Retinal pigment epithelial cell (primary cell): ENCODE data around the gene CYTH1.

Source experiments
- DNase-seq: peaks from one replicate; pipeline ENCODE4 v3.0.0-alpha.2; 2010; ENCODE audit warnings: low read depth
- H3K4me3 ChIP-seq: 2 replicates; pipeline ENCODE4 v1.5.1; 2011; ENCODE audit warnings: mild to moderate bottlenecking, low read length, control low read depth, moderate library complexity
- TF ChIP-seq, protein P1 (sequence below): conservative IDR thresholded peaks from 2 replicates; pipeline ENCODE4 v1.5.1; 2011; ENCODE audit warnings: low read depth, low read length, control low read depth, inconsistent platforms

CYTH1 gene

DNA sequence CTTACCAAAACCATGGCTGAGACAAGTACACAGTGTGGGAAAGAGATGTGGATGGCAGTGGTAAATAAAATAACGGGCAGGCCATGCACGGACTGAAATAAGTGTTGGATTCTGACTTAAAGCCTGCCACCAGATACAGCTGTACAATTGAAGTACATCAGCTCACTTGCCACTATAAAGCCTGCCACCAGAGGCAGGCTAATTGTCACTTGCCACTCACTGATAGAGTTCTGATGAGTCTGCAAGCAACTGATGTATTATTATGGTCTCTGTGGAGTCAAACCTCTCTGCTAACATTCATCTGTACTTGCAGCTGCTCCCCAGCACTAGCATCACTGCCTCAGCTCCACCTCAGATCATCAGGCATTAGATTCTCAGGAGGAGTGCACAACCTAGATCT is 93.0 kb downstream of the CYTH1 start:
- H3K4me3 ChIP-seq: no peak overlapping the region
- DNase-seq: no peak
- TF ChIP-seq, protein P1, sequence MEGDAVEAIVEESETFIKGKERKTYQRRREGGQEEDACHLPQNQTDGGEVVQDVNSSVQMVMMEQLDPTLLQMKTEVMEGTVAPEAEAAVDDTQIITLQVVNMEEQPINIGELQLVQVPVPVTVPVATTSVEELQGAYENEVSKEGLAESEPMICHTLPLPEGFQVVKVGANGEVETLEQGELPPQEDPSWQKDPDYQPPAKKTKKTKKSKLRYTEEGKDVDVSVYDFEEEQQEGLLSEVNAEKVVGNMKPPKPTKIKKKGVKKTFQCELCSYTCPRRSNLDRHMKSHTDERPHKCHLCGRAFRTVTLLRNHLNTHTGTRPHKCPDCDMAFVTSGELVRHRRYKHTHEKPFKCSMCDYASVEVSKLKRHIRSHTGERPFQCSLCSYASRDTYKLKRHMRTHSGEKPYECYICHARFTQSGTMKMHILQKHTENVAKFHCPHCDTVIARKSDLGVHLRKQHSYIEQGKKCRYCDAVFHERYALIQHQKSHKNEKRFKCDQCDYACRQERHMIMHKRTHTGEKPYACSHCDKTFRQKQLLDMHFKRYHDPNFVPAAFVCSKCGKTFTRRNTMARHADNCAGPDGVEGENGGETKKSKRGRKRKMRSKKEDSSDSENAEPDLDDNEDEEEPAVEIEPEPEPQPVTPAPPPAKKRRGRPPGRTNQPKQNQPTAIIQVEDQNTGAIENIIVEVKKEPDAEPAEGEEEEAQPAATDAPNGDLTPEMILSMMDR: no peak

DNA sequence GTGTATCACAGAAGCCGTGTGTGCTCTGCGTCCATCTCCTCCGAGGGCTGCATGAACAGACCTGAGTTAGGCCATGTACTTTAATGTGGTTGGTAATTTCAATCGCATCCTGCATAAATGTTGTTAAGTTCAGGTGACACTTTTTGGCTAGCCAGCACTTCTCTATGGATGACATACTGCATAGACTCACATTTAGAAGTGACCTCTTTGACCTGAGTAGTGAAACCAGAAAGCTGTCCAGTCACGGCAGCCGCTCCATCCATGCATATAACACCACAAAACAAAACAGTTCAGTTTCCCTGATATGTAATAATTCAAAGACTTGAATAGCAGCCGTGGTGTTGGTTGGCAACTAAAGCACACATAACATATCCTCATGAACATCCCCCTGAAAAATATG is 94.1 kb downstream of the CYTH1 start:
- no peak overlapping the region for H3K4me3 ChIP-seq
- no peak for DNase-seq
- TF ChIP-seq, protein P1: no peak

DNA sequence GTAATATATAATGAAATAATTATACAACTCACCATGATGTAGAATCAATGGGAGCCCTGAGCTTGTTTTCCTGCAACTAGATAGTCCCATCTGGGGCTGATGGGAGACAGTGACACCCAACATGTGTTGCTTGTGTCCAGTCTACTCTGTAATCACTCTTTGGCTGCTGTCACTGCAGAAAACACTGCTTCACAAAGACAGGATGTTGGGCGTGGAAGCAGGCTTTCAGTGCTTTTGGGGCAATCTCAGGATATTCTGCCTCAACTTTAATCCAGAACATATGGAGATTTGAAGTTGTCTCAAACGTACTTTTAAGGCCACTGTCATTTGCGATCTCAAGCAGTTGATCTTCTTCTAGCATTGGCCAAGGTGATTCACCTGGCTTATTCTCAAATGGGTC is 94.9 kb downstream of the CYTH1 start:
- no peak for DNase-seq
- H3K4me3 ChIP-seq: no peak overlapping the region
- TF ChIP-seq, protein P1: no peak

DNA sequence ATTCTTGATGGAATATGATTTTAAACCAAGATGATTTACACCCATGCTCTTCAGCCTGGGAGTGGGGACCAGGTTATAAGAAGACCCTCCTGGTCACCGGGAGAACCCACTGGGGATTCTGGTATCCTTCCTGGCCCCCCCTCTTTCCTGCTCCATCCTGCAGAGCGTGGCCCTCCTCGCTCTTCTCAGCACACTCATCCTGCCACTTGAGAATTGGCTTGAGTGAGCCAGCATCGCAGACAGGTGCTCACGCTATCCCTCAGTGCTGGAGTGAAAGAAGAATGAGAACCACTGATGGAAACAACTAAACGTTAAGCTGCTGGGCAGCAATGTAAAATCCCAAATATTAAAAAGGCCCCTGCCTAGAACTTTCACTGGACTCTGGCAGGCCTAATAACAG is 98.0 kb downstream of the CYTH1 start:
- no peak overlapping the region for H3K4me3 ChIP-seq
- no peak for DNase-seq
- TF ChIP-seq, protein P1: no peak

DNA sequence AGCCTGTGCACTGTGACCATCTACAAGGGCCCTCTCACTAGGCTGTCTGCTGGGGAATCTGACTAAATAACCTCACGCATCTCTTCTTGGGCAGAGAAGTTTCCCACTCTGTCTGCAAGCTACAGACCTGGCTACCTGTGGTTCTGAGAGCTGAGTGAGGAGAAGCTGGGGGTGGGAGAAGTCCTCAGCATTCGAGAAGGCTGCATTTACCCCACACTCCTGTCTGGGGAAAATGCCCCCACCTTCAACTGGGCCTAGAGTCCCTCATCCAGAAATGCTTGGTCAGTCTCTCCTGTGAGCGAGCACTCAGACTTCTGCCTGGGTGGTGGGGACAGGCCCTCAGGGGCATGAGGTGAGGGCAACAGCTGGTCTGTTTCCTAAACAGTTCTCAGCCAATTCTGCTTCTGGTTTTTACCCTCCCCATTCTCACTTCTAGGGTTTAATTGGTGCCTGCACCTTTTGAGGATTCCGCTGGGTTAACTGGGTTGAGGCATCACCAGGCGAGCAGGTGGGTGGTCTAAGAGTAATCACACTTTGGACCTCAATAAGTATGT is 98.6 kb downstream of the CYTH1 start:
- TF ChIP-seq, protein P1: no peak
- no peak for DNase-seq
- no peak overlapping the region for H3K4me3 ChIP-seq

DNA sequence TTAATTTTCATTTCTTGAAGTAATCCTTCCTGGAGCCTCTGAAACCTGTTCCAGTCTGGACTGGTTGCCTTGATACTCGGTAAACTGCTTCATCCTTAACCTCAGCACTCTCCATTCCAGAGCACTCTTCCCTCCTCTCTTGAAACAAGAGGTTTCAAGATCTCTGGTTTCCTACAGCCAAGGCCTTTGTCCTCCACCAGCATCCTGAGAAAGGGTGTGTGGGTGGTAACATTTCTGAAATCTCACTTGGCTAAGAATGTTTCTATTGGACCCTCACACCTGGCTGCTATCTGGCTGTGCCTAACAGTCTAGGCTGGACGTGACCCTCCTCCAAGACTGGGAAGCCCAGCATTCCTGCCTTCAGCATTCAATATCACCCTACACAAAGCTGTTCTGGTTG is 99.7 kb downstream of the CYTH1 start:
- TF ChIP-seq, protein P1: no peak
- no peak for DNase-seq
- H3K4me3 ChIP-seq: no peak overlapping the region

DNA sequence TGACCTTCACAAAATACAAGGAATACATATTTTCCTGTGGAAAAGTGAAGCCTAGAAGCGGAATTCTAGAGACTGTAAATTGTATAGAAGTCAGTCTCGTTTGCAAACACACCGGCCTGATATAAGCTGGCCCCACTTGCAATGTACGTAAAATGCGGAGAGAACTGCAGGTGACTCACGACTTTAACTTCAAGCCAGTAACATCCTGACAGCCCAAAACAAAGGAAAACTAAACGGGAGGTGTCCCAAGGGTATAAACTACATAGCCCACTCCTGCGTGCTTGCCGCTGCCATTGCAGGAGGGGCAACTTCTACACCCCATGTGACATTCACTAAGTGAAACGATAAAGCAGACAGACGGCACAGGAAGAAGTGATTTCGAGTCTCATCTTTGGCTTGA is 101.6 kb downstream of the CYTH1 start:
- H3K4me3 ChIP-seq: no peak overlapping the region
- TF ChIP-seq, protein P1: no peak
- DNase-seq: no peak
